ENCODE results near the gene GRAP2.
"Not testable (repeated sequence)": the region's sequence is repeated elsewhere in the genome, so short reads cannot be mapped to it uniquely, and the experiment has no call there.

GRAP2 gene

GRCh38 chr22:39898997-39899396 lies 1.9 kb upstream of the GRAP2 start:
- DNase-seq: peak; percentile 59

- DNase-seq: no peak
Observed at GRCh38 chr22:39901565-39902146, 772 bp downstream of the GRAP2 start.

- DNase-seq: not testable (repeated sequence)
Observed at GRCh38 chr22:39904024-39904423, 3.1 kb downstream of the GRAP2 start.

- no peak for DNase-seq
Observed at GRCh38 chr22:39904862-39905261, 4.0 kb downstream of the GRAP2 start.

- no peak for DNase-seq
Observed at GRCh38 chr22:39905687-39906086, 4.8 kb downstream of the GRAP2 start.

GRCh38 chr22:39906207-39906606 lies 5.3 kb downstream of the GRAP2 start:
- DNase-seq: no peak

GRCh38 chr22:39907047-39907446 lies 6.2 kb downstream of the GRAP2 start:
- DNase-seq: no peak

GRCh38 chr22:39907605-39908097 lies 6.8 kb downstream of the GRAP2 start:
- no peak for DNase-seq

GRCh38 chr22:39908136-39908535 lies 7.3 kb downstream of the GRAP2 start:
- DNase-seq: no peak

GRCh38 chr22:39908737-39909136 lies 7.9 kb downstream of the GRAP2 start:
- no peak for DNase-seq

- no peak for DNase-seq
Observed at GRCh38 chr22:39910876-39911613, 10.2 kb downstream of the GRAP2 start.

GRCh38 chr22:39913321-39913720 lies 12.4 kb downstream of the GRAP2 start:
- DNase-seq: peak; percentile 86

GRCh38 chr22:39913886-39914285 lies 13.0 kb downstream of the GRAP2 start:
- DNase-seq: peak; percentile 91

GRCh38 chr22:39914584-39914983 lies 13.7 kb downstream of the GRAP2 start:
- DNase-seq: peak; percentile 81

- no peak for DNase-seq
Observed at GRCh38 chr22:39915295-39915726, 14.4 kb downstream of the GRAP2 start.

- DNase-seq: no peak
Observed at GRCh38 chr22:39916496-39916895, 15.6 kb downstream of the GRAP2 start.

- peak; percentile 71 for DNase-seq
Observed at GRCh38 chr22:39917197-39917643, 16.3 kb downstream of the GRAP2 start.

GRCh38 chr22:39917776-39918495 lies 17.1 kb downstream of the GRAP2 start:
- no peak for DNase-seq

- no peak for DNase-seq
Observed at GRCh38 chr22:39920134-39920743, 19.4 kb downstream of the GRAP2 start.

GRCh38 chr22:39923696-39924095 lies 22.8 kb downstream of the GRAP2 start:
- no peak for DNase-seq

- DNase-seq: no peak
Observed at GRCh38 chr22:39924286-39924685, 23.4 kb downstream of the GRAP2 start.

GRCh38 chr22:39925273-39925672 lies 24.4 kb downstream of the GRAP2 start:
- no peak for DNase-seq

Data from NCI-H82 (cell line).